OCI-LY3 (cell line): ENCODE results near the gene EEF1AKMT2.

Experiments
- EZH2phosphoT487 ChIP-seq: fragments of 200-600 bp; shearing (Covaris generic); IDR thresholded peaks from 2 replicates; pipeline ENCODE4 v1.6.1; 2018; ENCODE audit warnings: antibody characterized with exemption, mixed run types, low read depth
- TF ChIP-seq, protein P1 (sequence below): fragments of 200-600, 300-600 bp; sonication (generic); IDR thresholded peaks from 2 replicates; pipeline ENCODE4 v1.5.1; 2014; ENCODE audit warnings: antibody characterized with exemption, low read length, low read depth

DNA sequence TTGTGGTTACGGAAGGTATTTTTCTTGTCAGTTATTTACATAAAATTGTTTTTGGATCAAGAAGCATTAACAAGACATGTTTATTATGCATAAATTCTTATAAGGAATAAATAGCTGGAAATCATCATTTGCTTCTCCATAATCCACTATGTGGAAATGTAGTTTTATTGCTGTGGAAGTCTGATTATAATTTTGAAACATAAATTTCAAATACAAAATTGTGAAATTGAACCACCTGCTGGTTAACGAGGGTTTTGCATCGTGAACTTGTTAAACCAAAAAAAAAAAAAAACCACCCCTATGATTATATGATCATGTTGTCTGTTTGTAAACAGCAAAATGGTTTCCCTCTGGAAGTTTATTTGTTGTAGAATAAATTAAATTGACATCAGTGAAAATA is 35.8 kb upstream of the EEF1AKMT2 start:
- no peak for TF ChIP-seq EZH2phosphoT487
- TF ChIP-seq, protein P1, sequence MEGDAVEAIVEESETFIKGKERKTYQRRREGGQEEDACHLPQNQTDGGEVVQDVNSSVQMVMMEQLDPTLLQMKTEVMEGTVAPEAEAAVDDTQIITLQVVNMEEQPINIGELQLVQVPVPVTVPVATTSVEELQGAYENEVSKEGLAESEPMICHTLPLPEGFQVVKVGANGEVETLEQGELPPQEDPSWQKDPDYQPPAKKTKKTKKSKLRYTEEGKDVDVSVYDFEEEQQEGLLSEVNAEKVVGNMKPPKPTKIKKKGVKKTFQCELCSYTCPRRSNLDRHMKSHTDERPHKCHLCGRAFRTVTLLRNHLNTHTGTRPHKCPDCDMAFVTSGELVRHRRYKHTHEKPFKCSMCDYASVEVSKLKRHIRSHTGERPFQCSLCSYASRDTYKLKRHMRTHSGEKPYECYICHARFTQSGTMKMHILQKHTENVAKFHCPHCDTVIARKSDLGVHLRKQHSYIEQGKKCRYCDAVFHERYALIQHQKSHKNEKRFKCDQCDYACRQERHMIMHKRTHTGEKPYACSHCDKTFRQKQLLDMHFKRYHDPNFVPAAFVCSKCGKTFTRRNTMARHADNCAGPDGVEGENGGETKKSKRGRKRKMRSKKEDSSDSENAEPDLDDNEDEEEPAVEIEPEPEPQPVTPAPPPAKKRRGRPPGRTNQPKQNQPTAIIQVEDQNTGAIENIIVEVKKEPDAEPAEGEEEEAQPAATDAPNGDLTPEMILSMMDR, result peak; percentile 46
